LNCaP clone FGC (cell line): ENCODE data around the gene LPP.

Experiments
- DNase-seq: peaks from one replicate; pipeline ENCODE4 v3.0.0-alpha.2; 2011; ENCODE audit warnings: low read depth
- H3K4me3 ChIP-seq: 2 replicates; pipeline ENCODE4 v1.5.1; 2011; ENCODE audit warnings: mild to moderate bottlenecking, low read depth, low read length, control low read depth
- CTCF ChIP-seq: IDR thresholded peaks from 2 replicates; pipeline ENCODE4 v1.5.1; 2012; ENCODE audit warnings: mild to moderate bottlenecking; ENCODE audit not compliant: control insufficient read depth, insufficient read depth; ENCODE audit errors: extremely low read depth

LPP gene

GRCh38 chr3:188154014-188154808, at the start of gene LPP:
LPP (plus strand) TSS chr3:188154157; CDS start chr3:188406121, 251,964 bp downstream.
- H3K4me3 ChIP-seq = peak within 1 kb of the TSS; percentile 60
- DNase-seq = no peak
- no peak for TF ChIP-seq CTCF

- no peak for DNase-seq
- no peak for TF ChIP-seq CTCF
- no peak overlapping the region for H3K4me3 ChIP-seq
Observed at GRCh38 chr3:188106006-188106405, 48.0 kb upstream of the LPP start.

GRCh38 chr3:188106454-188106853, 47.5 kb upstream of the LPP start:
- H3K4me3 ChIP-seq = no peak overlapping the region
- TF ChIP-seq CTCF = no peak
- no peak for DNase-seq

- no peak for DNase-seq
- no peak overlapping the region for H3K4me3 ChIP-seq
- no peak for TF ChIP-seq CTCF
Observed at GRCh38 chr3:188106887-188107830, 46.8 kb upstream of the LPP start.

- no peak for TF ChIP-seq CTCF
- DNase-seq = no peak
- H3K4me3 ChIP-seq = no peak overlapping the region
Observed at GRCh38 chr3:188108703-188109412, 45.1 kb upstream of the LPP start.

GRCh38 chr3:188111002-188111584, 42.9 kb upstream of the LPP start:
- no peak for TF ChIP-seq CTCF
- no peak for DNase-seq
- no peak overlapping the region for H3K4me3 ChIP-seq
